ENCODE data around the gene RSU1. TPM values are rescaled to one million over a fixed set of nuclear protein-coding genes. Genes with fewer than 3 reads are reported as not detected.

The RSU1 gene
- total RNA-seq, 1 donor from 2014 or later: 29.0 TPM

- no peaks in the 10 kb centered on the region for H3K27me3 Mint-ChIP-seq
- no peaks in the 10 kb centered on the region for H3K36me3 Mint-ChIP-seq (ENCODE audit: insufficient read depth)
- no peak for DNase-seq (ENCODE audit: low spot score, unreplicated experiment)
- H3K4me1 Mint-ChIP-seq (ENCODE audit: low read depth): no peaks in the 10 kb centered on the region
- H3K27ac Mint-ChIP-seq: no peak overlapping the region
- TF ChIP-seq CTCF (IDR thresholded peaks at IDR 0.05; ENCODE audit: unreplicated experiment): no peak
- no peak overlapping the region for H3K4me3 Mint-ChIP-seq (ENCODE audit: low read depth)
- H3K9me3 Mint-ChIP-seq (ENCODE audit: low read depth): no peaks in the 10 kb centered on the region
Observed at GRCh38 chr10:16663444-16663843, 153.8 kb downstream of the RSU1 start.

DNA sequence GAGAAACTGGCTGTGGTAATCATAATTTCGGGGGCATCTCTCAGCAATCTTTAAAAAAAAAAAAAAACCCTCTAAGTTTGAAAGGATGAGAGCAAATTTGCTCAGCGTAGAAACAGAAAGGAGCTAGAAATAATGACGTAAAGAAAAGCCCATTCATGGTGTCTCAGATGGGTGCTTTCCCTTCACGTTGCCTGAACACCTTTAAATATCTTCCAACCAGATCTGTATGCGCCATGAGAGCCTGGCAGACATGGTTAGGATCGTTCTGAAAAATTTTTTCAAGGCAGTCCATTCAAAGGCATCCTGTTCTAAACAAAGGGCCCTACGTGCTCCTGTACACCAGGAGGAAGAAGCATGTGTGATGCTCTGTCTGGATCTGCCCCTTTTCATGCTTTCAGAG, 154.3 kb downstream of the RSU1 start:
- Mint-ChIP-seq H3K4me1 (ENCODE audit: low read depth) (no peaks in the 10 kb centered on the region), H3K27me3 (no peaks in the 10 kb centered on the region), H3K27ac (no peak overlapping the region), H3K9me3 (ENCODE audit: low read depth) (no peaks in the 10 kb centered on the region), H3K36me3 (ENCODE audit: insufficient read depth) (no peaks in the 10 kb centered on the region), H3K4me3 (ENCODE audit: low read depth) (no peak overlapping the region)
- no peak for TF ChIP-seq CTCF (IDR thresholded peaks at IDR 0.05; ENCODE audit: unreplicated experiment)
- DNase-seq (ENCODE audit: low spot score, unreplicated experiment): no peak

DNA sequence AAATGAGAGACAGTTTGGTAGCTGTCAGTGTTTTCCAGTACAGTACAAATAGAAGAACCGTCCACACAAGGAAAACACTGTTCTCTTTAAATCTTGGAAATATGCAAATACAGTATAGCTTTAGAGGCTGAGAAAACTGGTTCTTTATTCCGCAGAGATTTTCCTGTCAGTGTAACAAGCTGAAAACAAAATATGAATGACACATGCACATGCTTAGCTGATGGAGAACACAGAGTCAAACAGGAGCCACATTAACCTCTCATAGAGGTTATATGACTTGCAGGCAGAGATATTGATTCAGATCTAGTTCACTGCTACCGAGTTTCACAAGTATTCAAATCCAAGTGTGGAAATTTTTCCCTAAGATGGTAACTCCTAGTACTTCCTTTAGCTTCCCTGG, 160.3 kb downstream of the RSU1 start:
- H3K27me3 Mint-ChIP-seq: no peaks in the 10 kb centered on the region
- TF ChIP-seq CTCF (IDR thresholded peaks at IDR 0.05; ENCODE audit: unreplicated experiment): no peak
- no peak overlapping the region for H3K4me3 Mint-ChIP-seq (ENCODE audit: low read depth)
- no peaks in the 10 kb centered on the region for H3K9me3 Mint-ChIP-seq (ENCODE audit: low read depth)
- no peak for DNase-seq (ENCODE audit: low spot score, unreplicated experiment)
- no peak overlapping the region for H3K27ac Mint-ChIP-seq
- H3K4me1 Mint-ChIP-seq (ENCODE audit: low read depth): peaks cover 8% of the 10 kb centered on the region
- H3K36me3 Mint-ChIP-seq (ENCODE audit: insufficient read depth): no peaks in the 10 kb centered on the region

GRCh38 chr10:16653224-16653623, 164.0 kb downstream of the RSU1 start:
- peaks cover 18% of the 10 kb centered on the region for H3K4me1 Mint-ChIP-seq (ENCODE audit: low read depth)
- no peak for DNase-seq (ENCODE audit: low spot score, unreplicated experiment)
- TF ChIP-seq CTCF (IDR thresholded peaks at IDR 0.05; ENCODE audit: unreplicated experiment): no peak
- H3K36me3 Mint-ChIP-seq (ENCODE audit: insufficient read depth): no peaks in the 10 kb centered on the region
- H3K9me3 Mint-ChIP-seq (ENCODE audit: low read depth): peaks cover 1% of the 10 kb centered on the region
- no peak overlapping the region for H3K27ac Mint-ChIP-seq
- no peaks in the 10 kb centered on the region for H3K27me3 Mint-ChIP-seq
- H3K4me3 Mint-ChIP-seq (ENCODE audit: low read depth): no peak overlapping the region

DNA sequence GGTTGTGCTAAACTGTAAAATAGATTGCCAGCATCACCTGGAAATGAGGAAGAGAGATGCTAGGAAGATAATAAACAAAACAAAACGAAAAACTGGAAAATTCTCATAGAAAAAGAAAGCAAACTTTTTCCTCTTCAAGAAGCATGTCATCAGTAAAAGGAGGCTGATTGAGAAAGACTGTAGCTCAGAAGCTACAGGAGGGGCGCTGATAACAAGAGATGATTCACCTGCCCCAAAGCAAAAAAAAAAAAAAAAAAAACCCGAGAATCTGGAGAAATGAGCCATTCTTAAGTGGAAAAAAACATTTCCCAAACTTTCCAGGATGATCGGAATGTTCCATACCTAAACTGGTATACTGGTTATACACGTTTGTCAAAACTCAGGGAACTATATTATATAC, 165.1 kb downstream of the RSU1 start:
- no peak overlapping the region for H3K27ac Mint-ChIP-seq

More for the DNA sequence above, 165.1 kb downstream of the RSU1 start:
- Mint-ChIP-seq H3K4me3 (ENCODE audit: low read depth) (no peak overlapping the region), H3K9me3 (ENCODE audit: low read depth) (peaks cover 2% of the 10 kb centered on the region), H3K27me3 (no peaks in the 10 kb centered on the region), H3K36me3 (ENCODE audit: insufficient read depth) (no peaks in the 10 kb centered on the region), H3K4me1 (ENCODE audit: low read depth) (peaks cover 17% of the 10 kb centered on the region)
- no peak for DNase-seq (ENCODE audit: low spot score, unreplicated experiment)
- TF ChIP-seq CTCF (IDR thresholded peaks at IDR 0.05; ENCODE audit: unreplicated experiment): no peak

Measured in progenitor cell of endocrine pancreas (in vitro differentiated cells).